COLO668 (cell line): Measurements from ENCODE around the gene IER2.
"Not testable (repeated sequence)": the region's sequence is repeated elsewhere in the genome, so short reads cannot be mapped to it uniquely, and the experiment has no call there.

Experiments used
- DNase-seq: peaks from one replicate; lab custom pipeline; 2025; ENCODE audit not compliant: unreplicated experiment; lab: John Stamatoyannopoulos, UW

IER2 gene

GRCh38 chr19:13138171-13138915 lies 11.9 kb upstream of the IER2 start:
- no peak for DNase-seq

GRCh38 chr19:13138916-13139198 lies 11.4 kb upstream of the IER2 start:
- DNase-seq, result no peak

- no peak for DNase-seq
These were observed 10.4 kb upstream of the IER2 start for GRCh38 chr19:13139633-13140311.

GRCh38 chr19:13146763-13147563 lies 3.2 kb upstream of the IER2 start:
- DNase-seq, result no peak

- not testable (repeated sequence) for DNase-seq
These were observed 1.0 kb upstream of the IER2 start for GRCh38 chr19:13149173-13149627.

GRCh38 chr19:13149628-13150186 lies 504 bp upstream of the IER2 start:
- peak; percentile 66 for DNase-seq

GRCh38 chr19:13150931-13151604 lies 857 bp downstream of the IER2 start:
- no peak for DNase-seq

- DNase-seq, result peak; percentile 96
These were observed 1.6 kb downstream of the IER2 start for GRCh38 chr19:13151605-13152355.

GRCh38 chr19:13152356-13152973 lies 2.3 kb downstream of the IER2 start:
- no peak for DNase-seq

GRCh38 chr19:13152974-13153568 lies 2.9 kb downstream of the IER2 start:
- peak; percentile 93 for DNase-seq

- DNase-seq, result peak; percentile 70
These were observed 3.5 kb downstream of the IER2 start for GRCh38 chr19:13153569-13154240.

- peak; percentile 84 for DNase-seq
These were observed 4.1 kb downstream of the IER2 start for GRCh38 chr19:13154241-13154778.

- peak; percentile 95 for DNase-seq
These were observed 4.8 kb downstream of the IER2 start for GRCh38 chr19:13154911-13155471.

- peak; percentile 85 for DNase-seq
These were observed 5.5 kb downstream of the IER2 start for GRCh38 chr19:13155472-13156359.

- no peak for DNase-seq
These were observed 9.5 kb downstream of the IER2 start for GRCh38 chr19:13159713-13160112.

- no peak for DNase-seq
These were observed 10.3 kb downstream of the IER2 start for GRCh38 chr19:13160557-13160956.
